GM12878 (cell line): ENCODE data around the gene NUAK2. TPM values are rescaled to one million over a fixed set of nuclear protein-coding genes. Genes with fewer than 3 reads are reported as not detected.

ENCODE experiments used
- CUX1 ChIP-seq: IDR thresholded peaks from 2 replicates; pipeline ENCODE4 v1.6.1; 2012; ENCODE audit warnings: improper control_type of control experiment, low read depth, low read length; ENCODE audit not compliant: insufficient replicate concordance
- DPF2 ChIP-seq: fragments of 450-650 bp; IDR thresholded peaks from 2 replicates; pipeline ENCODE4 v1.6.1; 2017; ENCODE audit warnings: mild to moderate bottlenecking
- EGR1 ChIP-seq, 2 experiments: IDR thresholded peaks; 1 replicate in 1 of 2; 2 replicates in 1 of 2; pipeline ENCODE4 v1.6.1; 2011 to 2012; ENCODE audit warnings: low read depth in 2 of 2, low read length in 2 of 2, borderline replicate concordance in 1 of 2, mild to moderate bottlenecking in 1 of 2, moderate library complexity in 1 of 2
- FOXM1 ChIP-seq: IDR thresholded peaks from 2 replicates; pipeline ENCODE4 v1.6.1; 2012; ENCODE audit warnings: low read depth, mild to moderate bottlenecking, inconsistent platforms, low read length, moderate library complexity
- HDGF ChIP-seq: fragments of 450-650 bp; IDR thresholded peaks from 2 replicates; pipeline ENCODE4 v1.6.1; 2016; ENCODE audit warnings: antibody characterized with exemption
- MXI1 ChIP-seq: fragments of 150-350 bp; IDR thresholded peaks from 2 replicates; pipeline ENCODE4 v1.6.1; 2011; ENCODE audit warnings: low read depth, mild to moderate bottlenecking, inconsistent platforms, low read length, improper control_type of control experiment
- NKRF ChIP-seq: fragments of 450-650 bp; conservative IDR thresholded peaks from 2 replicates; pipeline ENCODE4 v1.6.1; 2017; ENCODE audit warnings: mild to moderate bottlenecking, moderate library complexity
- POLR2AphosphoS2 ChIP-seq: IDR thresholded peaks from 2 replicates; pipeline ENCODE4 v1.6.1; 2011; ENCODE audit warnings: low read depth, mild to moderate bottlenecking, low read length, improper control_type of control experiment, moderate library complexity
- RB1 ChIP-seq: fragments of 450-650 bp; formaldehyde crosslinking; IDR thresholded peaks from 2 replicates; pipeline ENCODE4 v1.6.1; 2017; ENCODE audit warnings: mild to moderate bottlenecking, borderline replicate concordance
- RCOR1 ChIP-seq: conservative IDR thresholded peaks from 2 replicates; pipeline ENCODE4 v1.6.1; 2012; ENCODE audit warnings: low read depth, low read length, improper control_type of control experiment
- SKIL ChIP-seq: fragments of 450-650 bp; IDR thresholded peaks from 2 replicates; pipeline ENCODE4 v1.6.1; 2017; ENCODE audit warnings: mild to moderate bottlenecking, low read depth, inconsistent platforms; ENCODE audit not compliant: poor library complexity, severe bottlenecking
- SMARCA5 ChIP-seq: fragments of 450-650 bp; IDR thresholded peaks from 2 replicates; pipeline ENCODE4 v1.6.1; 2017; ENCODE audit warnings: mild to moderate bottlenecking
- SMC3 ChIP-seq: IDR thresholded peaks from 2 replicates; pipeline ENCODE4 v1.6.1; 2011; ENCODE audit warnings: low read length, improper control_type of control experiment, borderline replicate concordance
- SP1 ChIP-seq: IDR thresholded peaks from one replicate; pipeline ENCODE4 v1.6.1; 2011; ENCODE audit warnings: low read depth, low read length
- ZNF384 ChIP-seq: IDR thresholded peaks from 2 replicates; pipeline ENCODE4 v1.6.1; 2012; ENCODE audit warnings: low read depth, mild to moderate bottlenecking, low read length, improper control_type of control experiment, borderline replicate concordance
- polyA plus RNA-seq, 11 experiments: library from polyadenylated mRNA; depleted of rRNA in 4 of 11; unstranded in 6 of 11; stranded (reverse) in 5 of 11; fragments of >200 nt; fragmentation: Nextera tagmentation in 4 of 11; fragmentation: Illumina TruSeq in 1 of 11; extraction: Ambion mirVana in 4 of 11; extraction: Trizol in 1 of 11; gene quantifications; 1 replicate in 1 of 11; 2 replicates in 10 of 11; pipeline versions ENCODE4 v1.2.1 to v1.2.3, GENCODE V29; 2011 to 2016; ENCODE audit warnings: inconsistent platforms in 2 of 11, missing spikeins in 2 of 11, low read depth in 1 of 11
- total RNA-seq, 4 experiments: library from RNA; depleted of rRNA in 3 of 4; stranded (reverse); fragments of >200 nt in 3 of 4; fragmentation: Illumina TruSeq in 1 of 4; extraction: Trizol in 1 of 4; gene quantifications; 2 replicates each; pipeline versions ENCODE4 v1.2.1 to v1.2.3, GENCODE V29; 2013 to 2021
- TF ChIP-seq, protein P1 (sequence below): fragments of 450-650 bp; IDR thresholded peaks from 2 replicates; pipeline ENCODE4 v1.6.1; 2017; ENCODE audit warnings: borderline replicate concordance

NUAK2 gene
- total and polyA plus RNA-seq, 10 of the 15 experiments (the other 5 are each of a cell fraction or from before 2014, with no cell fraction given) = 0.27 to 3.0 (median 1.2) TPM

- 0 out of 2 replicates have a peak, but pooled peaks have one; percentile 19 for TF ChIP-seq MXI1
- TF ChIP-seq, protein P1, sequence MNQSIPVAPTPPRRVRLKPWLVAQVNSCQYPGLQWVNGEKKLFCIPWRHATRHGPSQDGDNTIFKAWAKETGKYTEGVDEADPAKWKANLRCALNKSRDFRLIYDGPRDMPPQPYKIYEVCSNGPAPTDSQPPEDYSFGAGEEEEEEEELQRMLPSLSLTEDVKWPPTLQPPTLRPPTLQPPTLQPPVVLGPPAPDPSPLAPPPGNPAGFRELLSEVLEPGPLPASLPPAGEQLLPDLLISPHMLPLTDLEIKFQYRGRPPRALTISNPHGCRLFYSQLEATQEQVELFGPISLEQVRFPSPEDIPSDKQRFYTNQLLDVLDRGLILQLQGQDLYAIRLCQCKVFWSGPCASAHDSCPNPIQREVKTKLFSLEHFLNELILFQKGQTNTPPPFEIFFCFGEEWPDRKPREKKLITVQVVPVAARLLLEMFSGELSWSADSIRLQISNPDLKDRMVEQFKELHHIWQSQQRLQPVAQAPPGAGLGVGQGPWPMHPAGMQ = no peak
- TF ChIP-seq RB1 = peak; percentile 70; the same call in 1 of the 2 replicates
- TF ChIP-seq SMC3 = peak; percentile 98
- TF ChIP-seq RCOR1 = no peak
- no peak for TF ChIP-seq SP1
- TF ChIP-seq DPF2 = peak; percentile 23; the same call in 1 of the 2 replicates
- TF ChIP-seq CUX1 = no peak
- TF ChIP-seq ZNF384 = no peak
- TF ChIP-seq POLR2AphosphoS2 = no peak
- TF ChIP-seq HDGF = 0 out of 2 replicates have a peak, but pooled peaks have one; percentile 41
- TF ChIP-seq FOXM1 = no peak
- no peak for TF ChIP-seq EGR1 (IDR thresholded peaks at IDR 0.05; ENCODE audit: borderline replicate concordance in 1 of 2, low read depth in 2 of 2, low read length in 2 of 2)
- TF ChIP-seq SKIL = peak; percentile 25
- 0 out of 2 replicates have a peak, but pooled peaks have one; percentile 22 for TF ChIP-seq NKRF
- TF ChIP-seq SMARCA5 = peak; percentile 82; the same call in 1 of the 2 replicates
Measured at GRCh38 chr1:205255941-205256780, 65.4 kb downstream of the NUAK2 start (continued).
